ENCODE results near the gene PPP1R3D. TPM values are rescaled to one million over a fixed set of nuclear protein-coding genes. Genes with fewer than 3 reads are reported as not detected.
A peak's percentile ranks its signal among the peaks of the same experiment; 100 is the strongest.

PPP1R3D gene
- total and polyA plus RNA-seq, 10 of the 15 experiments (the other 5 are each of a cell fraction or from before 2014, with no cell fraction given), result 0.39 to 4.8 (median 2.9) TPM

GRCh38 chr20:59932616-59933295 lies 7.3 kb downstream of the PPP1R3D start:
- no peaks in the 10 kb centered on the region for H3K79me2 ChIP-seq (ENCODE audit: control insufficient read depth, insufficient read depth, low read length)
- H3K27me3 ChIP-seq (replicated peaks in 1 of 2; ENCODE audit: control insufficient read depth in 2 of 2, insufficient read depth in 2 of 2, low read length in 1 of 2), result no peaks in the 10 kb centered on the region; a peak in 1 of 4 replicates
- no peaks in the 10 kb centered on the region; the same call in 1 of the 2 replicates for H3K4me1 ChIP-seq (ENCODE audit: control insufficient read depth, insufficient read depth, low read length)
- no peak overlapping the region for H3K27ac ChIP-seq (ENCODE audit: control insufficient read depth, insufficient read depth)
- DNase-seq (ENCODE audit: low read depth, low spot score) (no peak), FAIRE-seq (no peak), ATAC-seq (no peak)
- RAD21 ChIA-PET (ENCODE audit: unreplicated experiment), result no interaction called here
- no peaks in the 10 kb centered on the region for H3K36me3 ChIP-seq (ENCODE audit: control insufficient read depth in 2 of 2, insufficient read depth in 2 of 2, low read length in 1 of 2)
- in situ Hi-C loops (cut with MboI) (no loop called here), intact Hi-C loops (cut with micrococcal nuclease; ENCODE audit: unreplicated experiment) (no loop called here)
- SMC1A ChIA-PET (ENCODE audit: uncharacterized antibody, unreplicated experiment), result no interaction called here
- POLR2A ChIA-PET, result no interaction called here
- no peak overlapping the region for H3K9ac ChIP-seq (ENCODE audit: control insufficient read depth, insufficient read depth, low read length)
- no peak overlapping the region for H2AFZ ChIP-seq (ENCODE audit: control insufficient read depth, low read depth, low read length)
- BruUV-seq (replicated peaks), result no TSS peak
- no peak overlapping the region for H3K4me3 ChIP-seq
- H4K20me1 ChIP-seq (ENCODE audit: control insufficient read depth, insufficient read depth), result no peaks in the 10 kb centered on the region
- WGBS (ENCODE audit: insufficient coverage, insufficient replicate concordance, low lambda C conversion rate, missing lambda C conversion rate), result 95% methylated on average over 56 of the region's 72 CpGs
- TF ChIP-seq NBN (IDR thresholded peaks at IDR 0.05) (no peak), TCF3 (IDR thresholded peaks at IDR 0.05; ENCODE audit: borderline replicate concordance, insufficient read depth, low read depth, low read length) (0 out of 2 replicates have a peak, but pooled peaks have one; percentile 46)
- CTCF ChIA-PET, result interaction anchor here (9.5 kb wide), 1 partner anchor 17 kb away, joined by 173 read pairs; no protein-coding TSS in a partner anchor
- H3K9me3 ChIP-seq (replicated peaks; ENCODE audit: control insufficient read depth, insufficient read depth, low read length), result no peaks in the 10 kb centered on the region
- no peak overlapping the region for H3K4me2 ChIP-seq (ENCODE audit: control insufficient read depth, insufficient read depth)

- H3K79me2 ChIP-seq (ENCODE audit: control insufficient read depth, insufficient read depth, low read length), result no peaks in the 10 kb centered on the region
- no peaks in the 10 kb centered on the region for H3K36me3 ChIP-seq (ENCODE audit: control insufficient read depth in 2 of 2, insufficient read depth in 2 of 2, low read length in 1 of 2)
- no peaks in the 10 kb centered on the region for H3K9me3 ChIP-seq (replicated peaks; ENCODE audit: control insufficient read depth, insufficient read depth, low read length)
- TF ChIP-seq ZNF622 (IDR thresholded peaks at IDR 0.05) (no peak), BACH1 (IDR thresholded peaks at IDR 0.05; ENCODE audit: borderline replicate concordance) (no peak), ZNF384 (IDR thresholded peaks at IDR 0.05; ENCODE audit: borderline replicate concordance, low read depth, low read length) (no peak), BMI1 (IDR thresholded peaks at IDR 0.05; ENCODE audit: borderline replicate concordance) (no peak), IRF3 (IDR thresholded peaks at IDR 0.05) (no peak), USF2 (IDR thresholded peaks at IDR 0.05; ENCODE audit: borderline replicate concordance, low read depth, low read length) (no peak), YY1 (IDR thresholded peaks at IDR 0.05; ENCODE audit: low read depth, low read length) (no peak), SMC3 (IDR thresholded peaks at IDR 0.05; ENCODE audit: borderline replicate concordance, low read length) (no peak), POLR2AphosphoS2 (IDR thresholded peaks at IDR 0.05; ENCODE audit: low read depth, low read length) (no peak), RFX5 (IDR thresholded peaks at IDR 0.05; ENCODE audit: low read depth, low read length) (no peak)
- no peaks in the 10 kb centered on the region; the same call in 1 of the 2 replicates for H3K4me1 ChIP-seq (ENCODE audit: control insufficient read depth, insufficient read depth, low read length)
- no TSS peak for BruUV-seq (replicated peaks)
- RAD21 ChIA-PET (ENCODE audit: unreplicated experiment), result no interaction called here
- POLR2A ChIA-PET, result no interaction called here
- intact Hi-C loops (cut with micrococcal nuclease; ENCODE audit: unreplicated experiment) (no loop called here), in situ Hi-C loops (cut with MboI) (no loop called here)
- SMC1A ChIA-PET (ENCODE audit: uncharacterized antibody, unreplicated experiment), result no interaction called here
- H3K4me3 ChIP-seq, result no peak overlapping the region
- CTCF ChIA-PET, result interaction anchor here (1.0 to 1.1 kb wide), 2 partner anchors 8 to 331 kb away, joined by 3 to 4 read pairs; partner anchors contain the start of genes FAM217B and PPP1R3D
- WGBS (ENCODE audit: insufficient coverage, insufficient replicate concordance, low lambda C conversion rate, missing lambda C conversion rate), result 78% methylated on average over 9 of the region's 9 CpGs
- no peaks in the 10 kb centered on the region for H4K20me1 ChIP-seq (ENCODE audit: control insufficient read depth, insufficient read depth)
- DNase-seq (ENCODE audit: low read depth, low spot score) (no peak), ATAC-seq (no peak), FAIRE-seq (no peak)
- H3K27ac ChIP-seq (ENCODE audit: control insufficient read depth, insufficient read depth), result no peak overlapping the region
- H3K27me3 ChIP-seq (replicated peaks in 1 of 2; ENCODE audit: control insufficient read depth in 2 of 2, insufficient read depth in 2 of 2, low read length in 1 of 2), result no peaks in the 10 kb centered on the region; a peak in 1 of 4 replicates
- no peak overlapping the region for H3K9ac ChIP-seq (ENCODE audit: control insufficient read depth, insufficient read depth, low read length)
- H2AFZ ChIP-seq (ENCODE audit: control insufficient read depth, low read depth, low read length), result no peak overlapping the region
- H3K4me2 ChIP-seq (ENCODE audit: control insufficient read depth, insufficient read depth), result no peak overlapping the region
Observed at GRCh38 chr20:59931511-59932312, 8.4 kb downstream of the PPP1R3D start.

Measured in GM12878 (cell line).